Inflammatory macrophage treated with lipopolysaccharide for 4 hours (primary cell): ENCODE data around the gene MAP2K1.

Experiments
- DNase-seq: peaks from one replicate; pipeline ENCODE4 v3.0.0-alpha.2; 2020

Gene MAP2K1

GRCh38 chr15:66394472-66394871 lies 7.8 kb downstream of the MAP2K1 start:
- DNase-seq: no peak

DNA sequence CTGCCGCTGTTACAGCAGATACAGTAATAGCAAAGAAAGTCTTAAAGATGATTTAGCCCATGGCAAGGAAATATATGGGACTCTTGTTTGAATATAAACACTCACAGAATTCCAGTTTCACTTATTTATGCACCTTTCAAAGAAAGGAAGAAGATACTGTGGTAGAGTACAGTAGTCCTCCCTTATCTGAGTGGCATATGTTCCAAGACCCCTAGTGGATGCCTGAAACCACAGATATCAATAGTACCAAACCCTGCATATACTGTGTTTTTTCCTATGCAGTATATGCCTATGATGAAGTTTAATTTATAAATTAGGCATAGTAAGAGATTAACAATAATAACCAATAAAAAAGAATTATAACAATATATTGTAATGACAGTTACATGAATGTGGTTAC lies 8.2 kb downstream of the MAP2K1 start:
- no peak for DNase-seq

GRCh38 chr15:66399276-66399675 lies 12.6 kb downstream of the MAP2K1 start:
- DNase-seq: no peak

DNA sequence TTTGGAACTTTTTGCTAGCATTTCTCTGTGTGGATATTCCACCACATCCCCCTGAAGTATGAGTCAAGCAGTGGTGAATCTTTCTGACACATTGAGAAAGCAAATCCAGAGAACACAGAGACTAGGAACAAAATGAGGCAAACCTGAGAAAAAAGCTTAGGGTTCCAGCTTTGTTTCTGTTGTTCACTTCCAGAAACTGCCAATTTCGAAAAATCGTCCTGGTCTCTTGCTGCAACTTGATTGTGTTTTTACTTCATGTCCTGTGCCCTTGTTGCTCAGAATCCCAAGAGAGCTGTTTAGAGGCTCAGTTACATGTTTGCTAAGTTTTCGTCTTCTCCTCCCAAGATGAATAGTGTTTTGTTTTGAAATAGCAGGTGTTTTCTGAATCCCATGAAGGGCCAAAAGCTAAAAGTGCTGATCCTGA lies 13.7 kb downstream of the MAP2K1 start:
- peak; percentile 17 for DNase-seq

GRCh38 chr15:66401130-66402021 lies 14.7 kb downstream of the MAP2K1 start:
- DNase-seq: no peak

- peak; percentile 33 for DNase-seq
Observed at GRCh38 chr15:66402761-66403284, 16.1 kb downstream of the MAP2K1 start.

GRCh38 chr15:66403323-66403722 lies 16.6 kb downstream of the MAP2K1 start:
- no peak for DNase-seq

GRCh38 chr15:66404122-66404521 lies 17.4 kb downstream of the MAP2K1 start:
- no peak for DNase-seq

DNA sequence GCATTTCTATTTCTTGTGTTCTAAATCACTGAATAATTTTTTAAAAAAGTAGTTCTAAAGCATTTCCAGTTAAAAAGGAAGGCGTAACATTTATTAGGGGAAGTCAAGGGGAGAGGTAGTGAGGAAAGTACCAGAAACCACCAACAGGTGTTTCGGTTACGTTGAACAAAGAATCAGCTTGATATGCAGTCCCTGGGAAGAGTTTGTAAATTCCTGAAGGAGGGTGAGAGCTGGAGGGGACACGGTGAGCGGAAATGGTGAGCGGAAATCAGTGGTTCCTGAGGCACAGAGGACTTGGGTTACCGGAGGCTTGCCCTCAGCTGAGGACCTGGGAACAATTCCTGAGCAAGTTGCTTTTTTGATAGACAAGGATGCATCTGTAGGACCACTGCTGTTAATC lies 17.8 kb downstream of the MAP2K1 start:
- no peak for DNase-seq

GRCh38 chr15:66405007-66405406 lies 18.3 kb downstream of the MAP2K1 start:
- DNase-seq: no peak

- DNase-seq: no peak
Observed at GRCh38 chr15:66405615-66406014, 18.9 kb downstream of the MAP2K1 start.

GRCh38 chr15:66408254-66408653 lies 21.5 kb downstream of the MAP2K1 start:
- DNase-seq: no peak

- DNase-seq: peak; percentile 94
Observed at GRCh38 chr15:66408675-66409282, 22.1 kb downstream of the MAP2K1 start.

GRCh38 chr15:66409565-66410108 lies 22.9 kb downstream of the MAP2K1 start:
- no peak for DNase-seq

- peak; percentile 65 for DNase-seq
Observed at GRCh38 chr15:66411190-66411589, 24.5 kb downstream of the MAP2K1 start.

DNA sequence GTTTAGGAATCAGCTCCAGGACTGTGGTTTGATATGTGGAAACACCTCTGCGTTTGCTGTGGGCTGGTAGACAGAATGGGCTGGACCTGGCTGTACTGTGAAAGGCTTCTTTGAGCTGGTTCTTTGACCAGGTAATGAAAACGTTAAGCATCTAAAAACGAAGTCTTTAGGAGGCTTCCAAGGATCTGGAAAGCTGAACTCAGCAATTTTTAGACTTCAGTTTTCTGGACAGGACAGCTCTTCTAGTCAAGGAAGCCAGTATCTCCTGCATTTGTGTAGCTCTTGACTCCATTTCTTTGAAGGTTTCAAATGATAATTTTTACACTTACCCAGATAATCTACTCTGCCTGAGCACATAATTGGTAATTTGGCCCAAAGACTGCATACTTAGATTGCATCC lies 25.5 kb downstream of the MAP2K1 start:
- DNase-seq: no peak

DNA sequence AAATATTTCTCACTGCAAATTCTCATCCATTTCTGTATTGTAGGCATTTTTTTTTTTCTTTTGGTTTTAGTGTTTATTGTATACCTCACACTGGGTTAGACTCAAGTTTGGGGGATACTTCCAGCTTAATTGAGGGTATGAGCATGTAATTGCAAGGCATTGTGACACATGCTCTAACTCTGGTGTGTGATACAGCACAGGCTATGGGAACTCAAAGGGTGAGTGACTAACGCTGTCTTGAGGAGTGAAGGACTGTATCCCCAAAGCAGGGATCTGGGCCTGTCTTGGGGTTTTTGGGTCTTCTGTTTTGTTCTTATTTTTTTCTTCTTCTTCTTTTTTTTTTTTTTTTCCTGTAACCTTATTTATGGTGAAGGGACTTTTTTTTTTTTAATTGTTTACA lies 26.9 kb downstream of the MAP2K1 start:
- DNase-seq: no peak

GRCh38 chr15:66415360-66415759 lies 28.6 kb downstream of the MAP2K1 start:
- DNase-seq: no peak

DNA sequence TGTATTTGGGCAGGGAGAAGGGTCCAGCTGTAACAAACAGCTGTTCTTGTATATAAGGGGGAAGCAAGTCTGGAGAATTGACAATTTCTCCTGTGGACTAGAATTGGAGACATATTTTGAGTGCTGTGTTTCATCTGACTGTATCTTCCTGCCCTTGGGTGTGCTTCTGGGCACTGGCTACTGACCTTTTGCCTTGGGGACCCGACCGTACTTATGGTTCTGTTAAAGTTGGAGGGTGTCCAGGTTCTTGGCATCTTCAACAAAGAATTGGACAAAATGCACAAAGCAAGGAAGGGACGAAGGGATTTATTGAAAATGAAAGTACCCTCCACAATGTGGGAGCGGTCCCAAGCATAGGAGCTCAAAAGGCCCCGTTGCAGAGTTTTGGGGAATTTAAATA lies 31.0 kb downstream of the MAP2K1 start:
- DNase-seq: no peak

DNA sequence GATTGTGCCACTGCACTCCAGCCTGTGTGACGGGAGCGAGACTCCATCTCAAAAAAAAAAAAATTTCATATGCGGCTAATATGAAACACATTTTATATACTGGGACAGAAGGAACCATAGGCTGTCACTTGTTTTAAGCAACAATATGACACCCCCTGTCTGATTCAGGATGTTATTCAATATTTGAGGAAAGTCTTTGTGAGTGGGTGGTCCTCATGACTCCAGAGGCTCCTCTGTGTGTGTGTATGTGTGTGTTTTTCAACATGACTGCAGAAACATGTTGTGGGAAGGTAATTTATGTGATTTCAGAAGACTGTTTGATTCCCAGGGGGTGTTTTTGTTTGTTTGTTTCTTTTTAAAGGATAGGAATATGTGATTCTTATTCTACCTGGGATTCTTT lies 32.8 kb downstream of the MAP2K1 start:
- peak; percentile 55 for DNase-seq

DNA sequence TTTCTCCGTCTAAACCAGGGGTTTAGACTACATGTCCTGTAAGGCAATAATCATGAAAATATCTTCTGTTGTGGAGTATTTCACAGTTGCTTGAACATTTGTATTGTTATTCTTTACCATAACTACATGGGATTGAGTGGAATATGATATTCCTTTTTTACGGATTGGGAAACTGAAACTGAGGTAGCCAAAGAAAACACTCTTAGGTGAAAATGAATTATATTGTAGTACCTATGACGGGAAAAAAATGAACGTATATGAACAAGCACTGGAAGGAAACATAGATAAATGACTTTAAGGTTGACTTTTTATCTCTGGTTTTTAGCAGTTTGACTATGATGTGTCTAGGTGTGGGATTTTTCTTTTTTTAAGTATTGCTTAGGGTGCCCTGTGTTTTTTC lies 35.6 kb downstream of the MAP2K1 start:
- DNase-seq: no peak

DNA sequence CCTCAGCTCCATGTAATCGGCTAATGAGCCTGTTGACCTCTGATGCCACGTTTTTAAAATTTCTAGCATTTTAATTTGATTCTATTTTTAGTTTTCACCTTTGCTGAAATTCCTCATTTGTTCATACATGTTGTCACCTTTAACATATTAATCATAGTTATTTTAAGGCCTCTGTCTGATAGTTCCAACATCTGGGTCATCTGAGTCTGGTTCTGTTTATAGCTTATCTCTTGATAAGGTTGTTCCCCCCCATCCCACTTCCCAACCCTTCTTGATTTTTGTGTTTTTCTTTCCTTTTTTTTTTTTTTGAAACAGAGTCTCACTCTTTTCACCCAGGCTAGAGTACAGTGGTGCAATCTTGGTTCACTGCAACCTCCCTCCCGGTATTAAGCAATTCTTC lies 36.4 kb downstream of the MAP2K1 start:
- DNase-seq: no peak

GRCh38 chr15:66424963-66425612 lies 38.4 kb downstream of the MAP2K1 start:
- no peak for DNase-seq
